OCI-LY3 (cell line): ENCODE data around the gene HOXC5.

Source experiments
- CTCF ChIP-seq: fragments of 200-600, 300-600 bp; sonication (generic); IDR thresholded peaks from 2 replicates; pipeline ENCODE4 v1.5.1; 2014; ENCODE audit warnings: antibody characterized with exemption, low read length, low read depth
- EZH2phosphoT487 ChIP-seq: fragments of 200-600 bp; shearing (Covaris generic); IDR thresholded peaks from 2 replicates; pipeline ENCODE4 v1.6.1; 2018; ENCODE audit warnings: antibody characterized with exemption, mixed run types, low read depth

GRCh38 chr12:54030442-54030801 is 2.4 kb upstream of the HOXC5 start:
- TF ChIP-seq CTCF: no peak
- TF ChIP-seq EZH2phosphoT487: no peak
